ENCODE results near the gene ZNF561. TPM values are rescaled to one million over a fixed set of nuclear protein-coding genes. Genes with fewer than 3 reads are reported as not detected.

Gene ZNF561
- 42.2 and 44.5 TPM in 2 replicates for total RNA-seq

GRCh38 chr19:9621156-9622037, at the start of gene ZNF561:
ZNF561 (minus strand) TSS chr19:9621232; CDS start chr19:9619456, 1,776 bp downstream.

GRCh38 chr19:9584073-9584833, 36.8 kb downstream of the ZNF561 start, which contains the start of gene ZNF121:
ZNF121 (minus strand) TSS chr19:9584504; CDS start chr19:9568097, 16,407 bp downstream.

Other genes with a start within 250 kb of the ZNF561 start
- gene ZNF266, start 185.7 kb downstream of the ZNF561 start, total RNA-seq = 5.8 and 8.1 TPM in 2 replicates
- 0.43 and 0.72 TPM in 2 replicates for gene ZNF560, start 122.6 kb downstream of the ZNF561 start, total RNA-seq
- 15.2 and 17.3 TPM in 2 replicates for gene ZNF426, start 82.6 kb downstream of the ZNF561 start, total RNA-seq
- gene ZNF121, start 36.7 kb downstream of the ZNF561 start, total RNA-seq = 50.8 and 58.4 TPM in 2 replicates
- gene ZNF562, start 53.9 kb upstream of the ZNF561 start, total RNA-seq = 38.2 and 52.8 TPM in 2 replicates
- 2.6 and 5.1 TPM in 2 replicates for gene ZNF846, start 147.5 kb upstream of the ZNF561 start, total RNA-seq
- 6.2 and 7.0 TPM in 2 replicates for gene FBXL12, start 197.8 kb upstream of the ZNF561 start, total RNA-seq
- gene UBL5, start 206.7 kb upstream of the ZNF561 start, total RNA-seq = 121 and 211 TPM in 2 replicates
- gene PIN1, start 214.1 kb upstream of the ZNF561 start, total RNA-seq = 79.5 and 89.2 TPM in 2 replicates